Endodermal cell (in vitro differentiated cells): ENCODE data around the gene EBP. TPM values are rescaled to one million over a fixed set of nuclear protein-coding genes. Genes with fewer than 3 reads are reported as not detected.

Source experiments
- DNase-seq: peaks from one replicate; pipeline ENCODE4 v3.0.0-alpha.2; 2017
- H3K27ac ChIP-seq: 2 replicates; pipeline ENCODE4 v1.5.1; 2013; ENCODE audit warnings: mild to moderate bottlenecking, low read depth, low read length, moderate library complexity
- H3K27me3 ChIP-seq: 2 replicates; pipeline ENCODE4 v1.6.1; 2013; ENCODE audit warnings: mild to moderate bottlenecking, low read length, moderate library complexity; ENCODE audit not compliant: insufficient read depth, control insufficient read depth, poor library complexity, severe bottlenecking
- H3K36me3 ChIP-seq: 2 replicates; pipeline ENCODE4 v1.7.0; 2013; ENCODE audit warnings: mild to moderate bottlenecking, low read length, moderate library complexity; ENCODE audit not compliant: control insufficient read depth, insufficient read depth
- H3K4me1 ChIP-seq: one replicate; pipeline ENCODE4 v1.7.0; 2013; ENCODE audit warnings: low read length; ENCODE audit not compliant: control insufficient read depth, insufficient read depth
- H3K4me3 ChIP-seq: 2 replicates; pipeline ENCODE4 v1.5.1; 2013; ENCODE audit warnings: mild to moderate bottlenecking, low read length, moderate library complexity
- H3K9ac ChIP-seq: 2 replicates; pipeline ENCODE4 v1.6.1; 2013; ENCODE audit warnings: mild to moderate bottlenecking, low read length, moderate library complexity; ENCODE audit not compliant: poor library complexity, severe bottlenecking; ENCODE audit errors: extremely low read depth
- H3K9me3 ChIP-seq: 2 replicates; pipeline ENCODE4 v1.6.1; 2013; ENCODE audit warnings: mild to moderate bottlenecking, low read length, moderate library complexity; ENCODE audit not compliant: control insufficient read depth
- H3K27ac Mint-ChIP-seq: 2 replicates; pipeline ENCODE4 v1.8.0; 2020; ENCODE audit warnings: mixed read lengths
- H3K27me3 Mint-ChIP-seq: 2 replicates; pipeline ENCODE4 v1.8.0; 2021; ENCODE audit warnings: mild to moderate bottlenecking, mixed read lengths; ENCODE audit not compliant: insufficient read depth
- H3K36me3 Mint-ChIP-seq: 2 replicates; pipeline ENCODE4 v1.8.0; 2020; ENCODE audit warnings: low read depth, mixed read lengths
- H3K4me1 Mint-ChIP-seq: 2 replicates; pipeline ENCODE4 v1.8.0; 2020; ENCODE audit warnings: mixed read lengths
- H3K4me3 Mint-ChIP-seq: 2 replicates; pipeline ENCODE4 v1.8.0; 2020; ENCODE audit warnings: mild to moderate bottlenecking, moderate library complexity, mixed read lengths
- H3K9me3 Mint-ChIP-seq: 2 replicates; pipeline ENCODE4 v1.8.0; 2020; ENCODE audit warnings: mild to moderate bottlenecking, mixed read lengths
- WGBS, 2 experiments: methylation state at CpG; one replicate each; pipeline versions ENCODE4 v1.1.5 to v1.1.7; 2013; ENCODE audit warnings: missing lambda C conversion rate in 2 of 2, mixed read lengths in 1 of 2; ENCODE audit not compliant: insufficient coverage in 1 of 2, insufficient read length in 1 of 2; 5-methylcytosine and 5-hydroxymethylcytosine counted together
- total RNA-seq, 2 donors: library from RNA; stranded (reverse); fragmentation: NEBNext Ultra II Directional in 1 of 2; extraction: Animal tissue kit (Norgen Biotek cat#: 25700) in 1 of 2; gene quantifications; 2 replicates in 1 of 2; 3 replicates in 1 of 2; pipeline ENCODE4 v1.2.1, GENCODE V29; 2021
- TF ChIP-seq, protein P1 (sequence below): fragments of 200-600 bp; sonication (generic); conservative IDR thresholded peaks from 2 replicates; pipeline ENCODE4 v1.5.0; 2021; ENCODE audit warnings: antibody characterized with exemption, mild to moderate bottlenecking

EBP gene
- total RNA-seq, 2 donors from 2014 or later = 105 to 119 TPM

DNA sequence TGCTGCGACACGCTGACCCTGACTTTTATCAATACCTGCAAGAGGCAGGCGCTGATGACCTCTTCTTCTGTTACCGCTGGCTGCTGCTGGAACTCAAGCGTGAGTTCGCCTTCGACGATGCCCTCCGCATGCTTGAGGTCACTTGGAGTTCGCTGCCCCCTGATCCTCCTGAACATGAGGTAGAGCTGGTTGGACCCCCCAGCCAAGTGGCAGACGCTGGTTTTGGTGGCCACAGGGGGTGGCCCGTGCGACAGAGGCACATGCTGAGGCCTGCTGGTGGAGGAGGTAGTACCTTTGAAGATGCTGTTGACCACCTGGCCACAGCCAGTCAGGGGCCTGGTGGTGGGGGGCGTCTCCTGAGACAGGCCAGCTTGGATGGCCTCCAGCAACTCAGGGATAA is 38.4 kb downstream of the EBP start:
- Histone ChIP-seq H3K36me3 (no peaks in the 10 kb centered on the region), H3K27ac (no peak overlapping the region), H3K4me1 (no peaks in the 10 kb centered on the region), H3K9me3 (no peaks in the 10 kb centered on the region), H3K4me3 (no peak overlapping the region), H3K9ac (no peak overlapping the region), H3K27me3 (no peaks in the 10 kb centered on the region)
- peaks cover 40% of the 10 kb centered on the region for H3K36me3 Mint-ChIP-seq
- H3K9me3 Mint-ChIP-seq = peaks cover 72% of the 10 kb centered on the region
- no peak overlapping the region for H3K4me3 Mint-ChIP-seq
- H3K4me1 Mint-ChIP-seq = no peaks in the 10 kb centered on the region
- DNase-seq = no peak
- 80 to 88% methylated on average over 1 to 14 of the region's 14 CpGs for WGBS, 2 experiments
- no peak overlapping the region for H3K27ac Mint-ChIP-seq
- TF ChIP-seq, protein P1, sequence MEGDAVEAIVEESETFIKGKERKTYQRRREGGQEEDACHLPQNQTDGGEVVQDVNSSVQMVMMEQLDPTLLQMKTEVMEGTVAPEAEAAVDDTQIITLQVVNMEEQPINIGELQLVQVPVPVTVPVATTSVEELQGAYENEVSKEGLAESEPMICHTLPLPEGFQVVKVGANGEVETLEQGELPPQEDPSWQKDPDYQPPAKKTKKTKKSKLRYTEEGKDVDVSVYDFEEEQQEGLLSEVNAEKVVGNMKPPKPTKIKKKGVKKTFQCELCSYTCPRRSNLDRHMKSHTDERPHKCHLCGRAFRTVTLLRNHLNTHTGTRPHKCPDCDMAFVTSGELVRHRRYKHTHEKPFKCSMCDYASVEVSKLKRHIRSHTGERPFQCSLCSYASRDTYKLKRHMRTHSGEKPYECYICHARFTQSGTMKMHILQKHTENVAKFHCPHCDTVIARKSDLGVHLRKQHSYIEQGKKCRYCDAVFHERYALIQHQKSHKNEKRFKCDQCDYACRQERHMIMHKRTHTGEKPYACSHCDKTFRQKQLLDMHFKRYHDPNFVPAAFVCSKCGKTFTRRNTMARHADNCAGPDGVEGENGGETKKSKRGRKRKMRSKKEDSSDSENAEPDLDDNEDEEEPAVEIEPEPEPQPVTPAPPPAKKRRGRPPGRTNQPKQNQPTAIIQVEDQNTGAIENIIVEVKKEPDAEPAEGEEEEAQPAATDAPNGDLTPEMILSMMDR = no peak
- H3K27me3 Mint-ChIP-seq = no peaks in the 10 kb centered on the region

GRCh38 chrX:48560681-48561080 is 39.1 kb downstream of the EBP start:
- peaks cover 38% of the 10 kb centered on the region for H3K36me3 Mint-ChIP-seq
- H3K27ac Mint-ChIP-seq = no peak overlapping the region
- Histone ChIP-seq H3K4me3 (no peak overlapping the region), H3K36me3 (no peaks in the 10 kb centered on the region), H3K4me1 (no peaks in the 10 kb centered on the region), H3K27ac (no peak overlapping the region), H3K9me3 (no peaks in the 10 kb centered on the region), H3K9ac (no peak overlapping the region), H3K27me3 (no peaks in the 10 kb centered on the region)
- WGBS, 2 experiments = 94 to 100% methylated on average over 1 to 12 of the region's 12 CpGs
- no peaks in the 10 kb centered on the region for H3K27me3 Mint-ChIP-seq
- no peak for DNase-seq
- H3K9me3 Mint-ChIP-seq = peaks cover 72% of the 10 kb centered on the region
- no peaks in the 10 kb centered on the region for H3K4me1 Mint-ChIP-seq
- TF ChIP-seq, protein P1 = no peak
- no peak overlapping the region for H3K4me3 Mint-ChIP-seq

- H3K27me3 Mint-ChIP-seq = no peaks in the 10 kb centered on the region
- no peak overlapping the region for H3K27ac ChIP-seq
Observed at GRCh38 chrX:48569958-48570357, 48.4 kb downstream of the EBP start.

More at GRCh38 chrX:48569958-48570357, 48.4 kb downstream of the EBP start:
- DNase-seq = no peak
- no peaks in the 10 kb centered on the region for H3K4me1 Mint-ChIP-seq
- Histone ChIP-seq H3K27me3 (no peaks in the 10 kb centered on the region), H3K9me3 (no peaks in the 10 kb centered on the region), H3K4me3 (no peak overlapping the region), H3K9ac (no peak overlapping the region), H3K36me3 (peaks cover 1% of the 10 kb centered on the region), H3K4me1 (no peaks in the 10 kb centered on the region)
- no peak overlapping the region for H3K4me3 Mint-ChIP-seq
- TF ChIP-seq, protein P1 = no peak
- H3K36me3 Mint-ChIP-seq = peaks cover 4% of the 10 kb centered on the region
- peaks cover 58% of the 10 kb centered on the region for H3K9me3 Mint-ChIP-seq
- WGBS, 2 experiments = no CpG with 5 or more reads among the region's 1 CpG
- no peak overlapping the region for H3K27ac Mint-ChIP-seq
